Measurements from ENCODE around the gene PRICKLE1.

PRICKLE1 gene

DNA sequence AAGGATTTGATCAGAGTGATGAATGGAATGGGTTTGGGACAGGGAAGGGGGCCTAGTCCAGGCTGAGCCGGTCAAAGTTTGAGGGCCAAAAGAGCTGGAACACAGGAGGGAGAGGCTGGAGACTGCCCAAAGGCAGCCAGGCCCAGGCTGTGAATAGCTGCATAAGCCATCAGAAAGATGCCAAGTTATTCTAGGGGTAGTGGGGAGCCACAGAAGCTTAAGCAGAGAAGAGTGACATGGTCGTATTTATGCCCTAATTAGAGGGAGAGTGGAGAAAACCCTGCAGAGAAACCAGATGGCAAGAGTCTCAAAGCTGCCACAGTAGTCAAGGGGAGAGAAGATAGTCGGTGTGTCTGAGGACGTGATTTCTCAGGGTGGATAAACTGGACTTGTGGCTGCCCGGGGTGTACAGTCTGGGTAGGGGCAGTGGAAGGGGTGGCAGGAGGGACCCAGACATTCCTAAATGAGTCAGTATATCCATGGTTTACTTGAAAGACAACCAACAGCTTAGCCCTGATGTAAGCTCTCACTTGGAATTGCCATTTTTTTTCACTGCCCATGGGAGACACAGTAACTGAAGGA, 99.2 kb downstream of the PRICKLE1 start:
- no peak for DNase-seq (ENCODE audit: low spot score)

- no peak for DNase-seq (ENCODE audit: low spot score)
These were observed 103.1 kb downstream of the PRICKLE1 start for GRCh38 chr12:42486407-42486806.

- no peak for DNase-seq (ENCODE audit: low spot score)
These were observed 103.7 kb downstream of the PRICKLE1 start for GRCh38 chr12:42485823-42486222.

DNA sequence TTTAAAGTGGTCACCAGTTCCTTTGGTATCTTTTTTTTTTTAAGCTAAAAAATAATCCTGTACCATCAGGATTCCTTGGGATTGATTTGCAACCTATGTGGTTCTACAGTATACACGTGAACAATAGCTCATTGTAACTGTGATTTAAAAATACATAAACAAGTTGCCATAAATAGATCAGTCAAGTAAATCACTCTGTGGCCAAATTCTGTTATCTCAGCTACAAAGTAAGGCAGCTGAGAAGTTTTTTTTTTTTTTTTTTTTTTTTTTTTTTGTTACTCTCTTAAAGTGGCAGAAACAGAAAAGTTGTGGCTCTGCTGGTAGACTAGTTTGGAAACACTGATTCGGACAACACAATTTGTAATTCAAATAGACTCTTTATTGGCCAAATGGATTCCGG, 104.5 kb downstream of the PRICKLE1 start:
- peak; percentile 39 for DNase-seq (ENCODE audit: low spot score)

DNA sequence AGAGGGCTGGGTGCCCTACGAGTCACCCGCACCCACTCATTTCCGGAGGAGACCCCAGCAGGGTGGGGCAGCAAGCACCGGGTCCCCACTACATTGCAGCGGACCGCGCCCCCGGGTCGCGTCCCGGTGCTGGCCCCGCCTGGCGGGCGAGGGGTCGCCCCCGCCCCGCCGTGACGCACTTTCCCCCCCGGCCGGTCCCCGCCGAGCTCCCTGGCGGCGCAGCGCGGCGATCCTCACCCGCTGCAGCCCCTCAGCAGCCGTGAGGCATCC, 106.1 kb downstream of the PRICKLE1 start:
- DNase-seq (ENCODE audit: low spot score), result no peak

DNA sequence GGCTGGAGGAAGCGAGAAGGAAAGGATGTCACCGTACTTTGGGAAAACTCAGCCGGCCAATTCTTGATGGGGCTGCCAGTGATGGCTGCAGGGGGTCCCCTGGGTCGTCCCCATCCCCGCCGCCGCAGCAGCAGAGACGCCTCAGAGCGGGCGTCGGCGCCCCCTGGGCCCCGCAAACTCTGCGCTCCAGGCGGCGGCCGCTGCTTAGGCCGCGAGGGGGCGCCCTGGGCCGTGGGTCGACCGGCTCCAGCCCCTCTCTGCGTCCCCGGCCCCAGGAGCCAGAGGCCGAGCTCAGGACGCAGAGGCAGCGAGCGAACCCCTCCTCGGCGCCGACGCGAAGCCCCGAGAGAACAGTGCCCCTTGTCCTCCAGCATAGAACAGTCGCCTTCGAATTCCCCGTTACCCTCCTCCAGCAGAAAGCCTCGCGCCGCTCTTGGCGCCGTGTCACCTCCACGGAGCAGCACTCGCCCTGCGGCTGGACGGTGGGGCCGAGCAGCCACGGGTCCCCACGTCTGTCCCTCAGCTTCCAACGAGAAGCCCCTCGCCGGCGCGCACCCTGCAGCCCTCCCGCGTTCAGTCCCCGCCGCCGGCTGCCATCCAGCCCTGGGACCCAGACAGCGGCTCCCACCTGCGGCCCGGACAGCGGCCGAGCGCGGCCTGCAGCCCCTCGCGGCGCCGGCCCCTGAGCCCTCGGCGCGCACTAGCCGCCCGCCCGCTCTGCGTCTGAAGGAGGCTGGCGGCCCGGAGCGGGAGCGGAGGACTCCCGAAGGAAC, 106.6 kb downstream of the PRICKLE1 start:
- DNase-seq (ENCODE audit: low spot score), result peak; percentile 59

DNA sequence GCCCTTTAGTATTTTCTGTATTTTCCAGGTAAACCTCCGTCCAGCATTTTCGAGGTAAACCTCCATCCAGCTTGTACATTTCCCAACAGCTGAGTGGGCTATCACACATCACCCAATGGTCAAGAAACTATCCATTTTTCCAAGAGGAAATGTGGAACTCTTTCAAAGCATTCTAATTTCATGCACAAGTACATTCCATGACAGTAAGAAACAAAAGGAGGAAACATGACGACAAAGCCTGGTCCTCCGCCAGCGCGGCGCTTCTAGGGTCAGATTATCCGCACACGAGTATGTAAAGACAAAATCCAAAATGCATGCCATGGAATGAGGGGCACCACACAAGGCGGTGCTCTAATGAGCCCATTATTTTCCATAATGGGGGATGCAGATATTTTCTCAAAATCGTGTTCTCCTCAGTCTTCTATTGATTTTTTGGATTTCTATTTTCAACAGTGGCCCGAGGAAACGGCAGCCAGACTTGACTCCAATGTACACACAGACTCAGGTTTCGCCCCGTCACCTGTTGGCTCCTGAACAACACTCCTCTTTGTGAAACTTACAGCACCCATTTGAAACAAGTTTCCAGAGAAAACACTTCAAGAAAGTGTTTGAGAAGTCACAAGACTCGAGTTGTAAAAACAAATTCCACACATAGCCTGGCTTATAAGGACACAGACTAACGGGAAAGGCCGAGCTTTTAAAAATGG, 107.4 kb downstream of the PRICKLE1 start:
- no peak for DNase-seq (ENCODE audit: low spot score)

DNA sequence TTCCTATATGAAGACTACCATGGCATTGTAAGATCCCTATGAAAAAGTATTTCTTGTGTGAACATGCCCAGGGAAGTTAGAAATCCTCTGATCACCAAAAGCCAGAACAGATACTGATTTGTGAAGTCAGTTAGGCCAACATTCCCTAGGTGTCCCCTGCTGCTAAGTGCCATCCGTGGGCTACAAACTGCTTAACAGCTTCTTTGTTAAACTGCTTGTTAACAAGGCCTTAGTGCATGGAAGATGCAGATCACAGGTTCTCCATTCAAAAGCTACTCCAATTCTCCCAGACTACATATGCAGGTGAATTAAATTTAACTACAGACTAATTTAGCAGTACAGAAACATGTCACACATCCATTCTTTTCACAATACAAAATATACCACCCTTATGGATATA, 108.2 kb downstream of the PRICKLE1 start:
- DNase-seq (ENCODE audit: low spot score), result no peak

GRCh38 chr12:42477941-42478340, 111.6 kb downstream of the PRICKLE1 start:
- DNase-seq (ENCODE audit: low spot score), result no peak

DNA sequence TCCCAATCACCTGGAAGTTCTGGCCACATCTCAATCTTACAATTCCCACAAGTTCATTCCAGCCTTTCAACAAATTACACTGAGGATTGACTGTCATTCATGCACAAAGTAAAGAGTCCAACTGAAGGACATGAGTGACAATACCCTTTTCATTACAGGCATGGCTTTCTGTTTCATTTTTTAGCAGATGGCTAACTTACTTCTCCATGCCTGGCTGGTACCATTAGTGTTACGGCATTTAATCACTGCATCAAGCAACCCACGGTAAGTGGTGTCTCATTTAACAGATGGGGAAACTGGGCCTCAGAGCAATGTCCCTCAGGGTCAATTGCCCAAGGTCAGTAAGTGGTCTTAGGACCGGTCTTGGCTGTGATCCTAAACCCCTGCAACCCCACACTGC, 114.4 kb downstream of the PRICKLE1 start:
- DNase-seq (ENCODE audit: low spot score), result no peak

DNA sequence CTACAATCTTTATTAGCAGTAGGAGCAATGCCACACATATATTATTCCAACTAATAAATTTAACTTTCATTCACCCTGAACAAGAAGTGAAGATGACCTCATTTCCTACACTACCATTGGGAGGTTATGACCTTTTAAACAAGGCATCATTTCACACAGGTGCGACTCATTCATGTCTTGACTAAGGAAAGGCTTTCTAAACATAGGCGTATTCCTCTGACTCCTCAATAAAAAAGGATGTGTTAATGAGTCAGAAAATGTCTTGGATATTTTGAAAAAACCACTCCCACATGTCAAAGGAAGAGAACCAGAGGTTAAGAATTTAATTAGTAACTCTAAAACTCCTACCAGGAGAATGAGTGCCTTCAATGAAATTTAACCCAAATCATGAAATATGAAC, 115.2 kb downstream of the PRICKLE1 start:
- DNase-seq (ENCODE audit: low spot score), result peak; percentile 18

DNA sequence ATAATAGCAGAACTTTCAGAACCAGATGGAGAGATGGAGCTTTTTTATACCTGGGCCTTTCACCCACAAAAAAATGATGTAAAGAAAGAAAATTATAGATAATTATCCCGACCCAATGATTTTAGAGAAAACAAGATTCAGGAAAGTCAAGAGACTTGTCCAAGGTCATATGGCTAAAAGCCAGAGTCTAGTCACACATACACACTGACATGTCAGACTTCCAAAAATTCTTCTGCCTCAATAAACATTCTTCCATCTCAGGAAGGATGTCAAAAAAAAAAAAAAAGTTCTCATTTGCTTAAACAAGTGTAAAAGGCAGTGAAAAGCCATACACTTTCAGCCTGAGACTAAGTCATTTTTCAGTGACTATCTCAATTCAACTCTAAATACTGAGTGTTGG, 116.0 kb downstream of the PRICKLE1 start:
- no peak for DNase-seq (ENCODE audit: low spot score)

DNA sequence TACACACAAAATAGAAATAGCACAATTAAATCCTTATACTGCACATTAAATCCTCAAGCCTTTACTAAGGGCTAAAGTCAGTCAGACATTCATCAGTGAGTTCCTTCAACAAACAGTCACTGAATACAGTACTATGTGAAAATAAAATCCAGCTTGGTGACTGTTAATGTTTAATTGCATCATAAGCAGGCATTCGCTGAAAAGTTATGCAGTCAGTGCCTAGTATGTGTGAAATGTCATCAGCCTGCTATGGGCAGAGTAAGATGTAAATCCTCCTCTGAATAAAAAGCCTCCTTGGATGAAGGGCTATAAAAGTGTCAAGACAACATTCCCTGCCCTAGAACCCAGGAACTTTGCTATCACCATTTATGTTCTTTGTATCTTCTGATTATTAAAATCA, 116.4 kb downstream of the PRICKLE1 start:
- DNase-seq (ENCODE audit: low spot score), result no peak

GRCh38 chr12:42472376-42472775, 117.2 kb downstream of the PRICKLE1 start:
- DNase-seq (ENCODE audit: low spot score), result no peak

GRCh38 chr12:42469355-42470175, 120.0 kb downstream of the PRICKLE1 start:
- no peak for DNase-seq (ENCODE audit: low spot score)

GRCh38 chr12:42468921-42469320, 120.6 kb downstream of the PRICKLE1 start:
- no peak for DNase-seq (ENCODE audit: low spot score)

DNA sequence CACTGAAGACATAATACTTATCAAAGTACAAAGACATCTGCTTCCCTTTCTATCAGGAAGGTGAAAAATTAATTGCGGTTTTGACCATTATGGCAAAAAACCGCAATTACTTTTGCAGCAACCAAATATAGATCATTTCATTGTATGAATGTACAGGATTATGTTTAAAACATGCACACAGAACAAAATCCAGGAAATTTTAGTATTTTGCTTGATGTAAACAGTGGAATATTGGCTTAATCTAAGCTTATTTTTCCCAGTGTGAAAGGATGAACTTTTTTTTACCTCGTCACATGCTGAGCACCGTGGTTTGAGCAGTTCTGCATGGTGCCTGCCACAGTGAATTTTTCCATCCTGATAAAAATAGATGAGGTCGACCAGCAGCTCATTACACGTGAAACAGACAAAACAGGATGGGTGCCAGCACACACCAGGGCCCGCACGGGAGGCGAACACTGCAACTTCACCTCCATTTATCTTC, 121.2 kb downstream of the PRICKLE1 start:
- DNase-seq (ENCODE audit: low spot score), result no peak

- DNase-seq (ENCODE audit: low spot score), result no peak
These were observed 125.9 kb downstream of the PRICKLE1 start for GRCh38 chr12:42463671-42464070.

GRCh38 chr12:42462486-42462885, 127.1 kb downstream of the PRICKLE1 start:
- no peak for DNase-seq (ENCODE audit: low spot score)

DNA sequence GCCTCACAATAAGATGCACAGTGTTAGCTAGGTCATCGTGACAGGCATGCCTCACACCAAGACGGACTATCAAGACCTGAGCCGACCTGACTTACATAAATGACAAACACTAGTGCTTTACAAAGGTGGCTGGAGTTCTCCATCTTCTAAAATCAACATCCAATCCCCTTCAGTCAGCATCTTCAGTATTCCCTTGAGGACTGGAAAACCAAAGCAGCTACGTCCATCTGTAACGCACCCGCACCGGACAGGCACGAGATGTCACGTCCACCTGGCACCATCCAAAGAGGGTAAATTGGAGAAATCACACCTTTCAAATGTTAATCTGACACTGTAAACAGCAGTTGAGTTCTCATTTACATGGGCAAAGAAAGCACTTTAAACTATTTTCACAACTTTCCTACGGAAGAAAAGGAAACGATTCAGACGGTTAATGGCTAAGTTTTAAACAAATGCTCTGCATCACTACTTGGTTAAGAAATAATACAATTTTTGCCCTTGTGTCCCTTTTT, 130.2 kb downstream of the PRICKLE1 start:
- DNase-seq (ENCODE audit: low spot score), result no peak

- no peak for DNase-seq (ENCODE audit: low spot score)
These were observed 131.0 kb downstream of the PRICKLE1 start for GRCh38 chr12:42458575-42458974.

- no peak for DNase-seq (ENCODE audit: low spot score)
These were observed 139.3 kb downstream of the PRICKLE1 start for GRCh38 chr12:42450248-42450647.

All from SW480 (cell line).